GM21576 (cell line): ENCODE data around the gene SPP2.

Source experiments
- ATAC-seq: cut with Tn5 transposase; IDR thresholded peaks from one replicate; pipeline ENCODE4 v1.9.1; 2021; ENCODE audit warnings: mild to moderate bottlenecking, moderate library complexity; ENCODE audit not compliant: unreplicated experiment

SPP2 gene

GRCh38 chr2:234091883-234092282 is 41.4 kb downstream of the SPP2 start:
- no peak for ATAC-seq

GRCh38 chr2:234092344-234092743 is 41.8 kb downstream of the SPP2 start:
- no peak for ATAC-seq

- ATAC-seq: no peak
These were observed 44.8 kb downstream of the SPP2 start for GRCh38 chr2:234095301-234095700.

- no peak for ATAC-seq
These were observed 45.7 kb downstream of the SPP2 start for GRCh38 chr2:234096164-234096563.

- ATAC-seq: no peak
These were observed 48.2 kb downstream of the SPP2 start for GRCh38 chr2:234098681-234099080.

- no peak for ATAC-seq
These were observed 48.8 kb downstream of the SPP2 start for GRCh38 chr2:234099266-234099665.

GRCh38 chr2:234100686-234101085 is 50.2 kb downstream of the SPP2 start:
- ATAC-seq: no peak

- no peak for ATAC-seq
These were observed 51.6 kb downstream of the SPP2 start for GRCh38 chr2:234102112-234102511.

- ATAC-seq: no peak
These were observed 57.4 kb downstream of the SPP2 start for GRCh38 chr2:234107861-234108260.

- no peak for ATAC-seq
These were observed 58.8 kb downstream of the SPP2 start for GRCh38 chr2:234109321-234109720.

- ATAC-seq: no peak
These were observed 59.7 kb downstream of the SPP2 start for GRCh38 chr2:234110219-234110618.

GRCh38 chr2:234111523-234111922 is 61.0 kb downstream of the SPP2 start:
- no peak for ATAC-seq

- ATAC-seq: no peak
These were observed 65.5 kb downstream of the SPP2 start for GRCh38 chr2:234116010-234116409.

- no peak for ATAC-seq
These were observed 71.5 kb downstream of the SPP2 start for GRCh38 chr2:234121999-234122398.

GRCh38 chr2:234125451-234126145 is 75.1 kb downstream of the SPP2 start:
- ATAC-seq: no peak

- no peak for ATAC-seq
These were observed 75.6 kb downstream of the SPP2 start for GRCh38 chr2:234126146-234126470.
